Esophagus muscularis mucosa (tissue), 4 donors: ENCODE data around the gene SMLR1.

ENCODE experiments used
- EP300 ChIP-seq: sonication (generic); formaldehyde crosslinking; IDR thresholded peaks from one replicate; pipeline ENCODE4 v1.6.1; 2017; ENCODE audit warnings: antibody characterized with exemption
- POLR2AphosphoS5 ChIP-seq, 2 donors: sonication (generic); formaldehyde crosslinking; IDR thresholded peaks; one replicate each; pipeline ENCODE4 v1.6.1; 2017; ENCODE audit warnings: antibody characterized with exemption in 2 of 2
- TF ChIP-seq, protein P1 (sequence below), 3 experiments: fragments of 200-600 bp in 2 of 3; fragments of 450-650 bp in 1 of 3; sonication (generic) in 2 of 3; IDR thresholded peaks; one replicate each; pipeline ENCODE4 v1.5.1; 2017 to 2019; ENCODE audit warnings: antibody characterized with exemption in 3 of 3, mild to moderate bottlenecking in 2 of 3, moderate library complexity in 1 of 3

DNA sequence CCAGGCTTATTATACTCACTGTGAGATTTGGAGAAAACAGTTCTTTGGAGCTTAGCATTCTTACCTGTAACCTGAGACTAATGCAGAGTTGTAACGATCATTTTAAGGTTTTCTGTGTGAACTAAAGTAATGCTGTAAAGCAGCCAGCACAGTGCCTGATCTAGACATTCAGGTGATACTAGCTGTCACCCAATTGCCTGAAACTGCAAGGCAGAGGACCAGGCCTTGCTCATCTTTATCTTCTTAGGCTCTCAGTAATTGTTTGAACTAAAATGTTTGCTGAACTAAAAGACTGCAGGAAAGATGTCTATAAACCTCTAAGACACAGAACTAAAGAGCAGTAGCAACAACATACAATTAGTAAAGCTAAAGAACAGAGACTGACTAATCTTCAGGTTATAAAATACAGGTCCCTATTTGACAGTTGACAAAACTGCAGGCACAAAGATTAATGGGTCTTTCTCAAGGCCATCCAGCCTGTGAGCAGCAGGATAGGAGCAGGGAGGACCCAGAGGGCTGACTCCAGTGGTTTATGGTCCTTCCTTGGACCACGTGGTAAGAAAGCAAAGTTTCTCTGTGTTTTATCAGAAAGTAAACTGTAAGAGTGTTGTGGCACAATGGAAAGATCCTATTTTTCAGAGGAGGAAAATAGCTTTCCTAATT is 31.4 kb downstream of the SMLR1 start:
- TF ChIP-seq, protein P1, sequence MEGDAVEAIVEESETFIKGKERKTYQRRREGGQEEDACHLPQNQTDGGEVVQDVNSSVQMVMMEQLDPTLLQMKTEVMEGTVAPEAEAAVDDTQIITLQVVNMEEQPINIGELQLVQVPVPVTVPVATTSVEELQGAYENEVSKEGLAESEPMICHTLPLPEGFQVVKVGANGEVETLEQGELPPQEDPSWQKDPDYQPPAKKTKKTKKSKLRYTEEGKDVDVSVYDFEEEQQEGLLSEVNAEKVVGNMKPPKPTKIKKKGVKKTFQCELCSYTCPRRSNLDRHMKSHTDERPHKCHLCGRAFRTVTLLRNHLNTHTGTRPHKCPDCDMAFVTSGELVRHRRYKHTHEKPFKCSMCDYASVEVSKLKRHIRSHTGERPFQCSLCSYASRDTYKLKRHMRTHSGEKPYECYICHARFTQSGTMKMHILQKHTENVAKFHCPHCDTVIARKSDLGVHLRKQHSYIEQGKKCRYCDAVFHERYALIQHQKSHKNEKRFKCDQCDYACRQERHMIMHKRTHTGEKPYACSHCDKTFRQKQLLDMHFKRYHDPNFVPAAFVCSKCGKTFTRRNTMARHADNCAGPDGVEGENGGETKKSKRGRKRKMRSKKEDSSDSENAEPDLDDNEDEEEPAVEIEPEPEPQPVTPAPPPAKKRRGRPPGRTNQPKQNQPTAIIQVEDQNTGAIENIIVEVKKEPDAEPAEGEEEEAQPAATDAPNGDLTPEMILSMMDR (IDR thresholded peaks at IDR 0.05): no peak
- TF ChIP-seq EP300 (no peak), POLR2AphosphoS5 (IDR thresholded peaks at IDR 0.05) (no peak)
